NCI-H1930 (cell line): ENCODE results near the gene RFTN1.

Experiments
- DNase-seq, 2 experiments: peaks; one replicate each; lab custom pipeline; 2025; lab: John Stamatoyannopoulos, UW

The RFTN1 gene

GRCh38 chr3:16270855-16271254 lies 242.6 kb downstream of the RFTN1 start:
- no peak for DNase-seq

GRCh38 chr3:16266714-16267113 lies 246.8 kb downstream of the RFTN1 start:
- no peak for DNase-seq
